RWPE2 (cell line): Measurements from ENCODE around the gene ZFYVE28.

ENCODE experiments used
- ATAC-seq: fragments of 200-7000 bp; cut with Tn5 transposase; 3 replicates; pipeline ENCODE4 v1.9.1; 2021; ENCODE audit warnings: low read depth
- DNase-seq: peaks from one replicate; pipeline ENCODE4 v3.0.0-alpha.2; 2020; ENCODE audit warnings: low spot score
- H3K27ac ChIP-seq: fragments of 450-650 bp; 2 replicates; pipeline ENCODE4 v1.5.1; 2017; ENCODE audit warnings: mild to moderate bottlenecking; ENCODE audit not compliant: poor library complexity, severe bottlenecking
- H3K27me3 ChIP-seq: fragments of 250-450 bp; sonication (Bioruptor Pico); 2 replicates; pipeline ENCODE4 v1.5.1; 2021; ENCODE audit warnings: mild to moderate bottlenecking, moderate library complexity; ENCODE audit not compliant: insufficient read depth, poor library complexity, severe bottlenecking
- H3K36me3 ChIP-seq: fragments of 250-450 bp; sonication (Bioruptor Pico); 2 replicates; pipeline ENCODE4 v1.5.1; 2020; ENCODE audit warnings: low read depth, mild to moderate bottlenecking, moderate library complexity
- H3K4me1 ChIP-seq: fragments of 250-450 bp; sonication (Bioruptor Pico); 2 replicates; pipeline ENCODE4 v1.5.1; 2021; ENCODE audit warnings: mild to moderate bottlenecking, moderate library complexity; ENCODE audit not compliant: insufficient read depth, poor library complexity, severe bottlenecking
- H3K4me3 ChIP-seq: fragments of 250-450 bp; sonication (Bioruptor Pico); 2 replicates; pipeline ENCODE4 v1.5.1; 2021; ENCODE audit warnings: mild to moderate bottlenecking, moderate library complexity; ENCODE audit not compliant: severe bottlenecking
- H3K9me3 ChIP-seq: fragments of 250-450 bp; sonication (Bioruptor Pico); 2 replicates; pipeline ENCODE4 v1.5.1; 2021; ENCODE audit warnings: mild to moderate bottlenecking, moderate library complexity; ENCODE audit not compliant: severe bottlenecking
- CTCF ChIP-seq: fragments of 450-650 bp; IDR thresholded peaks from one replicate; pipeline ENCODE4 v1.5.1; 2017; ENCODE audit warnings: mild to moderate bottlenecking, moderate library complexity; ENCODE audit not compliant: poor library complexity, severe bottlenecking

ZFYVE28 gene

GRCh38 chr4:2360396-2360730 is 58.1 kb downstream of the ZFYVE28 start:
- Histone ChIP-seq H3K9me3 (no peaks in the 10 kb centered on the region), H3K27ac (no peak overlapping the region), H3K36me3 (no peaks in the 10 kb centered on the region), H3K27me3 (no peaks in the 10 kb centered on the region), H3K4me1 (peaks cover 7% of the 10 kb centered on the region), H3K4me3 (no peak overlapping the region)
- DNase-seq, result no peak
- no peak for ATAC-seq
- no peak for TF ChIP-seq CTCF

GRCh38 chr4:2359591-2360395 is 58.7 kb downstream of the ZFYVE28 start:
- no peaks in the 10 kb centered on the region for H3K9me3 ChIP-seq
- no peaks in the 10 kb centered on the region for H3K36me3 ChIP-seq
- DNase-seq (no peak), ATAC-seq (no peak)
- no peak overlapping the region for H3K27ac ChIP-seq
- no peaks in the 10 kb centered on the region for H3K27me3 ChIP-seq
- no peak for TF ChIP-seq CTCF
- H3K4me3 ChIP-seq, result no peak overlapping the region
- H3K4me1 ChIP-seq, result peaks cover 7% of the 10 kb centered on the region

DNA sequence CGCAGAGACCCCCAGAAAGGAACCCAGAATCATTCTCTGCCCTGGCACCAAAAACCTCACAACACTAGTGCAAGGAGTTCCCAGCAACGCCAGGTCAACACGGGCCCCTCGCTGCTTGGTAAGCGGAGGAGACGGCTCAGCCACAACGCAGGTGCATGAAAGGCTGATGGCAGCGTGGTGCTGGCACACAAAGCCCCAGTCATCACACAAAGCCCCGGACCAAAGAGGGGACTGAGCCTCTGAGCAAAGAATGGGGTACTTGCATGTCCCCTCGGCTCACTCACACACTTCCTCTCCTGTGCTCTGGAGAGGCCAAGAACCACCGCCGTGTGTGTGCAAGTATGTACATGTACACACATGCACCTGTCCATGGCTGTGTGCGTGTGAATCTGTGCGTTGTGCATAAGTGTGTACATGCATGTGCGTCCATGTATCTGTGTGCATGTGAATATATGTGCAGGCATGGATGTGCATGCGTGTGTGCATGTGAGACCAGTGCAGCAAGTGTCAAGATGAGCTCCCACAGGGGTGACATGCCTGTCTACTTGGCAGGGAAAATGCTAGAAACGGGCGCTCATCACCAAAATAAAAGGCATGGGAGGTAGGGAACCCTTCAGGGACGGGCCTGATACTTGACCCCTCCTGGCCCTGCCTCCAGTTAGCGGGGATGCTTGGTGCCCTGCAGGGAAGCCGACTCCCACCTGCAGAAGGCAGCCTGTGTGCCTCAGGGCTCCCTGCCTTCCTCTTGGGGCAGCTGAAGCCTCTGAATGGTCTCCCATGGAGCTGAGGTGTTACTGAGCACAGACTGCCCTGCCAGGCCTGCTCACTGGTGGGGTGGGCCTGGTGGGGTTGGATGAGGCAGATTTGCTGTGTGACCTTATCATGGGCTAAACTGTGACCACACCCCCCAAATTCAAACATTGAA is 60.4 kb downstream of the ZFYVE28 start:
- ATAC-seq (no peak), DNase-seq (no peak)
- TF ChIP-seq CTCF, result no peak
- no peak overlapping the region for H3K4me3 ChIP-seq
- no peaks in the 10 kb centered on the region for H3K4me1 ChIP-seq
- H3K36me3 ChIP-seq, result no peaks in the 10 kb centered on the region
- no peaks in the 10 kb centered on the region for H3K27me3 ChIP-seq
- H3K9me3 ChIP-seq, result no peaks in the 10 kb centered on the region
- H3K27ac ChIP-seq, result no peak overlapping the region

GRCh38 chr4:2356123-2357069 is 62.0 kb downstream of the ZFYVE28 start:
- Histone ChIP-seq H3K4me1 (no peaks in the 10 kb centered on the region), H3K36me3 (no peaks in the 10 kb centered on the region), H3K27me3 (no peaks in the 10 kb centered on the region), H3K4me3 (no peak overlapping the region), H3K27ac (no peak overlapping the region), H3K9me3 (no peaks in the 10 kb centered on the region)
- ATAC-seq (no peak), DNase-seq (no peak)
- TF ChIP-seq CTCF, result no peak
